Naive B cell (primary cell): Measurements from ENCODE around the gene ZNF534. TPM values are rescaled to one million over a fixed set of nuclear protein-coding genes. Genes with fewer than 3 reads are reported as not detected.
A peak's percentile ranks its signal among the peaks of the same experiment; 100 is the strongest.

Source experiments
- ATAC-seq, 2 donors: fragments of 150-1000 bp; cut with Tn5 transposase; 2 replicates each; pipeline ENCODE4 v1.10.0; 2021; ENCODE audit warnings: low read depth in 2 of 2, mild to moderate bottlenecking in 2 of 2, moderate library complexity in 2 of 2
- DNase-seq: peaks from one replicate; pipeline ENCODE4 v3.0.0; 2022
- H3K27ac Mint-ChIP-seq, 6 donors: one replicate each; pipeline ENCODE4 v1.8.0; 2020 to 2022; ENCODE audit warnings: mild to moderate bottlenecking in 6 of 6, mixed read lengths in 6 of 6, moderate library complexity in 5 of 6, inconsistent platforms in 2 of 6
- H3K27me3 Mint-ChIP-seq, 3 donors: one replicate each; pipeline ENCODE4 v1.8.0; 2021 to 2022; ENCODE audit warnings: mixed read lengths in 3 of 3, mild to moderate bottlenecking in 1 of 3
- H3K36me3 Mint-ChIP-seq, 2 donors: one replicate each; pipeline ENCODE4 v1.8.0; 2020 to 2022; ENCODE audit warnings: mixed read lengths in 2 of 2, inconsistent platforms in 1 of 2, mild to moderate bottlenecking in 1 of 2
- H3K4me1 Mint-ChIP-seq, 3 donors: one replicate each; pipeline ENCODE4 v1.8.0; 2020 to 2022; ENCODE audit warnings: mixed read lengths in 3 of 3, inconsistent platforms in 1 of 3, mild to moderate bottlenecking in 1 of 3, moderate library complexity in 1 of 3
- H3K4me3 Mint-ChIP-seq, 8 donors: one replicate each; pipeline ENCODE4 v1.8.0; 2020 to 2022; ENCODE audit warnings: mild to moderate bottlenecking in 8 of 8, mixed read lengths in 8 of 8, moderate library complexity in 8 of 8, inconsistent platforms in 2 of 8
- H3K9me3 Mint-ChIP-seq, 7 donors: one replicate each; pipeline ENCODE4 v1.8.0; 2020 to 2022; ENCODE audit warnings: mixed read lengths in 7 of 7, mild to moderate bottlenecking in 5 of 7, inconsistent platforms in 2 of 7, moderate library complexity in 1 of 7
- polyA plus RNA-seq, 6 donors: library from polyadenylated mRNA; unstranded; fragments of 300-500 nt; fragmentation: Illumina TruSeq; gene quantifications; one replicate each; pipeline ENCODE4 v1.2.3, GENCODE V29; 2021; ENCODE audit warnings: low read depth in 6 of 6

Gene ZNF534
- under 1 TPM in 2 of 6 donors, not detected in 4; 0.62 to 0.77 TPM for polyA plus RNA-seq

DNA sequence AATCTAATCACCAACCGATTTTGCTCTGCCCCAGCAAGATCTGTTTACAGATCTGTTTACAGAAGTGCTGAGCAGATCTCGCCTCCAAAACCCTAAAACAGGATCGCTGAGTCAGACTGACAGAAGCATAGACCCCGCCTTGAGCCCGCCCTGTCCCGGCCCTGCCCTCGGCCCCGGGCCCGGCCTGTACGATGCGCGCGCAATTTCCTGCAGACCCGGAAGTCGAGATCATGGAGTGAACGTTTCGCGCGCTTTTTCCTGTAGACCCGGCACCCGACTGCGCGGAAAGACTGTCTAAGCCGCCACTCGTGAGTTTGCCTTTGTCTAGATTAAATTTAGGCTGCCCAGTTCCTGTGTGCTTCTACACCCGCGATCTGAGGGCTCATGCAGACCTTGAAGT is at the start of gene ZNF534:
Gene ZNF534 (plus strand): TSS at position 212 of the 400 bp plus-strand sequence. CDS start 2,327 bp downstream, outside the sequence.
- H3K27me3 Mint-ChIP-seq: no peaks in the 10 kb centered on the region
- ATAC-seq: no peak
- no peaks in the 10 kb centered on the region for H3K4me1 Mint-ChIP-seq
- no peak within 1 kb of the TSS for H3K27ac Mint-ChIP-seq
- peaks cover 13 to 38% of the 10 kb centered on the region in 2 donors for H3K36me3 Mint-ChIP-seq
- peaks cover 11 to 80% (median 71%) of the 10 kb centered on the region in 7 donors for H3K9me3 Mint-ChIP-seq
- H3K4me3 Mint-ChIP-seq: no peak within 1 kb of the TSS
- no peak for DNase-seq

DNA sequence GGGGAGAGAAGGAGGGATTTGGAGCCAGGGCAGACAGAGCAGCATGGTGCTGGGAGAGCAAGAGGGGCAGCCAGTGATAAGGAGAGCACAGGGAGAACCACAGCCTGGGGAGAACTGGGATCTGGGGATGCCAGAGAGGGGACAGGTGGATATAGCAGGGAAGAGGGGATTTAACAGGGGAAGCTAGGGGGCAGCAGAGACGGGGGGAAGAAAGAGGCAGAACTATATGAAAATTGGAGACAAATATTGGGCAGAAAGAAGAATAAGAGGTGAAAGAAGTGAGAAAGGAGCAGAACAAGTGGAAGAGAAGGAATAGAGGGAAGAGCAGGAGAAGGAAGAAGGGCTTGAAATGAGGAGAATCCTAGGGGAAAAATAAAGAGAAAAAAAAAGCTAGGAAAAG is 37.8 kb upstream of the ZNF534 start:
- no peaks in the 10 kb centered on the region for H3K4me1 Mint-ChIP-seq
- ATAC-seq (no peak), DNase-seq (no peak)
- no peaks in the 10 kb centered on the region for H3K27me3 Mint-ChIP-seq
- peaks cover 39 to 60% of the 10 kb centered on the region in 2 donors for H3K36me3 Mint-ChIP-seq
- H3K27ac Mint-ChIP-seq: no peak overlapping the region
- peaks cover 23 to 94% (median 69%) of the 10 kb centered on the region in 7 donors for H3K9me3 Mint-ChIP-seq
- peak overlapping the region in 1 of 8 donors; percentile 72 for H3K4me3 Mint-ChIP-seq

DNA sequence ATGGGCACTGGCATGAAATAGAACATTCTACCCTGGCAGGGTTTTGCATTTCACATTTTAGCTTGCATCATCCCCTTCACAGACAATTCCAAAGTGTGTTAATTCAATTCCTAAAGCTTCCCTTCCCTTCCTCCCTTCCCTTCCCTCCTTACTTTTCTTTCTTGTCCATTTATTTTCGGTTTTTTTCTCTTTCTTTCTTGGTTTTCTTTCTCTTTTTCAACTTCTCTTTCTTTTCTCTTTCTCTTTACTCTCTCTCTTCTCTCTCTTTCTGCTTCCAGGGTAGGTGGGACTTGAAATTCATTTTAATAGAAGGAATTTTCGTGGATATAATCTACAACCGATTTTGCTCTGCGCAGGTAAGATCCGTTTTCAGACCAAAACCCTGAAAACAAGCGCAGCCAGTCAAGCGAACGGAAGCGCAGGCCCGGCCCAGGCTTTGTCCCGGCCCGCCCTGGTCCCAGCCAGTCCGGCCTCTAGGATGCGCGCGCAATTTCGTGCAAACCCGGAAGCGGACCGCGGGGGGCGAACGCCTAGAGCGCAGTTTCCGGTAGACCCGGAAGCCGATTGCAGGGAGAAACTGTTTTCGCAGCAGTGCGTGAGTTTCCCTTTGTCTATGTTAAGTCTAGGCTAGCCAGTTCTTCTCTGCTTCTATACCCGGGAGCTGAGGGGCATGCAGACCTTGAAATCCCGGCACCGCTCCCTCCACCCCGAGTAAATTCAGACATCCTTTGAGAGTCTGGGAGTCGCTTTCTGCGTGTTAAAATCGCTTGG is 31.5 kb upstream of the ZNF534 start, which contains the start of gene ZNF528:
Gene ZNF528 (plus strand): TSS at position 540 of the 771 bp plus-strand sequence. CDS start 4,165 bp downstream, outside the sequence.
- Mint-ChIP-seq H3K4me3 (peak within 1 kb of the TSS; percentile 90 to 100 (median 96)), H3K36me3 (peaks cover 57 to 71% of the 10 kb centered on the region in 2 donors), H3K27ac (peak within 1 kb of the TSS; percentile 91 to 100 (median 95)), H3K4me1 (peaks cover 16 to 26% (median 20%) of the 10 kb centered on the region in 3 donors), H3K27me3 (no peaks in the 10 kb centered on the region), H3K9me3 (peaks cover 20 to 74% (median 51%) of the 10 kb centered on the region in 7 donors)
- peak; percentile 99 for ATAC-seq
- peak; percentile 90 for DNase-seq

DNA sequence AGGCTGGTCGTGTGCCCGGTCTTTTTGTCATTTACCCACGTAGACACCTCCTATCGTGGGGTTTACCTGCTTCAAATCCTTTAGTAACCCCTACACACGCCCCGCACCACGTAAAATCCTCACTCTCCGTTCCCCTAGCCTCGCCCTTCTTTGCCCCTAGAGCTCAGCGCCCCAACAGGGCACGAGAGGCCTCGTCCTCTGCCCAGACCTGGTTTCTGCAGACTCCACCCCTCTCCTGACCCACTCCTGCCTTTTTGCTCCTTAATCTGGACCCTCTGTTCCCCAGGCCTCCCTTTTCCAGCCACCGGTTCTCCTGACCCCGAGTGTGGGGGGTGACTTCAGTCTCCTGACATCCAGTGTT is 30.9 kb upstream of the ZNF534 start:
- DNase-seq: no peak
- ATAC-seq: peak; percentile 22 to 54
- no peaks in the 10 kb centered on the region for H3K27me3 Mint-ChIP-seq

DNA sequence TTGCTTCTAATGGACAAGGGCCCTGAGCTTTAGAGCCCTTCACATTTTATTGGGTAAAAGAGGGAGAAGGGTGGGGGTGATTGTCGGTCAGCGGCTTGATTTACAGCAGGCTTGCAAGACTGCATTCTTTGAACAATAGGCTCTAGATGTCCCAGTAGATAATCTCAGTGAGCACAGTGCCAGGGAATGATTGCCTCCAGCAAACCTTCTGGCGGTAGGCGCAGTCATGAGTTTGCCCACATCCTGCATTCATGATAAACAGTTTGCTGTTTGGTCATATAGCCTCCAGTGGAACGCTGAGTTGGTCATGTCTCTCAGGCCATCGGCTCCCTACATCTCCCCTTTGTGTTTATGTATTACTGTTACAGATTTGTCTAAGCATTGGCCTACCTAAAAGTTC is 18.7 kb upstream of the ZNF534 start:
- Mint-ChIP-seq H3K9me3 (peaks cover 4 to 94% (median 78%) of the 10 kb centered on the region in 7 donors), H3K4me3 (no peak overlapping the region), H3K27ac (no peak overlapping the region), H3K36me3 (peaks cover 79 to 86% of the 10 kb centered on the region in 2 donors), H3K4me1 (no peaks in the 10 kb centered on the region), H3K27me3 (no peaks in the 10 kb centered on the region)
- ATAC-seq: no peak
- no peak for DNase-seq

More for the DNA sequence above, 30.9 kb upstream of the ZNF534 start:
- Mint-ChIP-seq H3K9me3 (peaks cover 19 to 73% (median 47%) of the 10 kb centered on the region in 7 donors), H3K36me3 (peaks cover 58 to 70% of the 10 kb centered on the region in 2 donors), H3K4me3 (peak overlapping the region; percentile 90 to 100 (median 96)), H3K27ac (peak overlapping the region; percentile 87 to 100 (median 94)), H3K4me1 (peaks cover 16 to 26% (median 20%) of the 10 kb centered on the region in 3 donors)

DNA sequence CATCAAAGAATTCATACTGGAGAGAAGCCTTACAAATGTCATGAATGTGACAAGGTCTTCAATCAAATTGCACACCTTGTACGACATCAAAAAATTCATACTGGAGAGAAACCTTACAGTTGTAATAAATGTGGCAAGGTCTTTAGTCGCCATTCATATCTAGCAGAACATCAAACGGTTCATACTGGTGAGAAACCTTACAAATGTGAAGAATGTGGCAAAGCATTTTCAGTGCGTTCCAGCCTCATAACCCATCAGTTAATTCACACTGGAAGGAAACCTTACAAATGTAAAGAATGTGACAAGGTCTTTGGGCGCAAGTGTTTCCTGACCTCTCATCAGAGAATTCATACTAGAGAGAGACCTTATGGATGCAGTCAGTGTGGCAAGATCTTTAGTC is 13.2 kb upstream of the ZNF534 start:
- Mint-ChIP-seq H3K36me3 (peaks cover 38 to 58% of the 10 kb centered on the region in 2 donors), H3K4me3 (no peak overlapping the region), H3K9me3 (peaks cover 7 to 94% (median 81%) of the 10 kb centered on the region in 7 donors), H3K27me3 (no peaks in the 10 kb centered on the region), H3K27ac (no peak overlapping the region), H3K4me1 (no peaks in the 10 kb centered on the region)
- no peak for ATAC-seq
- no peak for DNase-seq

DNA sequence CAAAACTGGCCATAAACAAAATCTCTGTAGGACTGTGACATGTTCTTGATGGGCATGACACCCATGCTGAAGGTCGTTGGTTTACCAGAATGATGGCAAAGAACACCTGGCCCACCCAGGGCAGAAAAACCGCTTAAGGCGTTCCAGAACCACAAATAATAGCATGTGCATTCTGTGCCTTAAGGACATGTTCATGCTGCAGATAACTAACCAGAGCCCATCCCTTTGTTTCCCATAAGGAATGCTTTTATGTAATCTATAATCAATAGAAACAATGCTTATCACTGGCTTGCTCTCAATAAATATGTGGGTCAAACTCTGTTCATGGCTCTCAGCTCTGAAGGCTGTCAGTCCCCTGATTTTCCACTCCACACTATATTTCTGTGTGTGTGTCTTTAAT is 13.2 kb downstream of the ZNF534 start:
- no peaks in the 10 kb centered on the region for H3K4me1 Mint-ChIP-seq
- peaks cover 0 to 3% (median 0%) of the 10 kb centered on the region in 3 donors for H3K27me3 Mint-ChIP-seq
- H3K36me3 Mint-ChIP-seq: peaks cover 15 to 27% of the 10 kb centered on the region in 2 donors
- no peak overlapping the region for H3K27ac Mint-ChIP-seq
- H3K4me3 Mint-ChIP-seq: no peak overlapping the region
- DNase-seq: no peak
- H3K9me3 Mint-ChIP-seq: peaks cover 11 to 93% (median 79%) of the 10 kb centered on the region in 7 donors
- no peak for ATAC-seq

DNA sequence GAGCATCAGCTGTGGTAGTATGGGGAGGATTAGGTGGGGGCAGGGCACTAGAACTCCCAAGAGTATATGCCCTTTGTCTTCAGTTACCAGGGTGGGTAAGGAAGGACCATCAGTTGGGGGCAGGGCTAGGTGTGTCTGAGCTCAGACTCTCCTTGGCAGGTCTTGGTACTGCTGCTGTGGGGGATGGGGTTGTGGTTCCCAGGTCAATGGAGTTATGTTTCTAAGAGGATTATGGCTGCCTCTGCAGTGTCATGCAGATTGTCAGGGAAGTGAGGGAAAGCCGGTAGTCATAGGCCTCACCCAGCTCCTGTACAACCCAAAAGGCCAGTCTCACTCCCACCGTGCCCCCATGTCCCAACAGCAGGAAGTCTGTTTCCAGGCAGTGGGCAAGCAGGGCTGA is 15.6 kb downstream of the ZNF534 start:
- H3K27ac Mint-ChIP-seq: no peak overlapping the region
- H3K9me3 Mint-ChIP-seq: peaks cover 6 to 93% (median 87%) of the 10 kb centered on the region in 7 donors
- H3K36me3 Mint-ChIP-seq: peaks cover 13 to 22% of the 10 kb centered on the region in 2 donors
- DNase-seq: no peak
- no peak overlapping the region for H3K4me3 Mint-ChIP-seq
- no peaks in the 10 kb centered on the region for H3K4me1 Mint-ChIP-seq
- ATAC-seq: no peak
- peaks cover 8 to 12% (median 11%) of the 10 kb centered on the region in 3 donors for H3K27me3 Mint-ChIP-seq

DNA sequence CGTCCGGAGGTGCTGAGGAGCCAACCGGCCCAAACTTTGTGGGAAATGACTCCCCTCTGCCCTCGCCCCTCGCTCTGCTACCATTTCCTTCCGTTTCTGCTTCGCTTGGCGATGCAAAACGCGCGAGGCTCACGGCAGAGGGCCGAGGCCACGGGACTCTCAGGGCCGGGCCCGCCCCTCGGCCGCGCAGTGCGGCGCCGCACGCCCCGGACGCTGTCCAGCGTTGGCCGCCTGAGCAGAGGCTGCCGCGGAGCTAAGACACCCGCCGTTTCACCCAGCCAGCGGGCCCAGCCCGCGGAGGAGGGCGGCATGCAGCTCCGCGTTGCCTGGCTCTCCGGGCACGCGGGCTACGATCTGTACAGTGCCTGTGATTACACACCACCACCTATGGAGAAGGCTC is 22.3 kb downstream of the ZNF534 start:
- peaks cover 41 to 59% of the 10 kb centered on the region in 2 donors for H3K36me3 Mint-ChIP-seq

DNA sequence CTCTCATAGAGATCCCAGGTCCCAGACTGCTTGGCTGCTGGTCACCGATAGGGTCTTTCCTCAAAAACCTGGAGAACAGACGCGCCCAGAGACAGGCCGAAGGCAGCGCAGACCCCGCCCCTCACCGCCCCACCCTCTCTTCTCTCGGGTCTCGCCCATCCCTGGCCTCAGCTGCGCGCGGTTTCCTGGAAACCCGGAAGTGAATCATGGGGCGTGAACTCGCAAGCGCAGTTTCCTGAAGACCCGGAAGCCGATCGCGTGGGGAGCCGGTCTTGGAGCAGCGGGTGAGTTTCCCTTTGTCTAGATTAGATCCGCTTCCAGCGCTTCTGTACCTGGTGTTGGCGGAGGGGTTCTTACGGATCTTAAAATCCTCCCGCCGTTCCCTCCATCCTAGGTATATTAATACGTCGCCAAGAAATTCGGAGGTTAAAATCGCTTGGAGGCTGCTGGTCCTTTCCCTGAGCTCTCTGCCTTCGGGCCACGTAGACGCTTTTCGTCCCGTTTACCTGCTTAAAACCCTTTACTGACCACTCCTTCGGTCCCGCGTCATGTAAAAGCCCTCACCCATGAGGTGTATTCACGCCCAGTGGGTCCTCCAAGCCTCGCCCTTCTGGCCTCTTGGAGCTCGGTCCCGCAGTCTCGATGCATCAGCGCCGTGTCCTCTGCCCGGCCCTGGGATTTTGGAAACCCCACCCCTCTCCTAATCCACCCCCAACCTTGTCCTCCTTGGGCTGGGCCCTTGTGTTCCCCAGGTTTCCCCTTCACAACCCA is 24.6 kb downstream of the ZNF534 start, which contains the start of gene ZNF578:
Gene ZNF578 (plus strand): TSS at position 230 of the 771 bp plus-strand sequence. CDS start 48,293 bp downstream, outside the sequence.
- peak; percentile 94 to 98 for ATAC-seq

More for the DNA sequence above, 22.3 kb downstream of the ZNF534 start:
- H3K27ac Mint-ChIP-seq: no peak overlapping the region
- peaks cover 14 to 35% (median 23%) of the 10 kb centered on the region in 3 donors for H3K27me3 Mint-ChIP-seq
- DNase-seq (no peak), ATAC-seq (no peak)
- H3K9me3 Mint-ChIP-seq: peaks cover 39 to 97% (median 89%) of the 10 kb centered on the region in 7 donors
- peak overlapping the region in 2 of 8 donors; percentile 3 to 93 for H3K4me3 Mint-ChIP-seq
- peaks cover 17 to 29% (median 24%) of the 10 kb centered on the region in 3 donors for H3K4me1 Mint-ChIP-seq

DNA sequence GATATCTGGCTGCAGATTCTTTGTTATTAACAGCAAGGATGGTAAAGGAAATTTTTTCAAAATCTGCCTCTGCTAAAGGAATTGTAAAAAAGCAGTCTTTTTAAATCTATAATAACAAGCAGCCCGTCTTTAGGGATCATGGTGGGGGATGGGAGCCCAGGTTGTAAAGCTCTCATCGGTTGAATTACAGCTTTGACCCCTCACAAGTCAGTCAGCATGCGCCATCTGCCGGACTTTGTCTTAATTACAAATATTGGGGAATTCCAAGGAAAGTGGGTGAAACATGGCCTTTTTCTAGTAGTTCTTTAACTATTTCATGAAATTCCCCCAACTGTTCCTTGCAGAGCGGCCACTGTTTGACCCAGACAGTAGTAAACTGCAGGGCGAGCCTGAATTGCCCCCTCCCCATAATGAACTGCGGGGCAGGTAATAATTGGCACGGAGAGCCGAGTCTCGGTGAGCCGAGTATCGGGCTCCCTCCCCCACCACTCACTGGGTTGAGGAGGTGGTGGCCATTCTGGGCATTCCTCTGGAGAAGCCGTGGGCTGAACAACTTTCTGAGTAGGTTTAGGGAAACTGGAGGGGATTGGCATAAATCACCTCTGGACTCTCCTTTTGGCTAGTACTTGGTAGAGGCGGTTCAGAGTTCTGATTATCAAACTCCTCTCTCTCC is 36.0 kb downstream of the ZNF534 start:
- ATAC-seq (no peak), DNase-seq (no peak)
- peaks cover 46 to 54% of the 10 kb centered on the region in 2 donors for H3K36me3 Mint-ChIP-seq
- no peak overlapping the region for H3K27ac Mint-ChIP-seq
- H3K4me1 Mint-ChIP-seq: no peaks in the 10 kb centered on the region
- no peak overlapping the region for H3K4me3 Mint-ChIP-seq
- H3K9me3 Mint-ChIP-seq: peaks cover 13 to 95% (median 77%) of the 10 kb centered on the region in 7 donors
- H3K27me3 Mint-ChIP-seq: no peaks in the 10 kb centered on the region

More for the DNA sequence above, 24.6 kb downstream of the ZNF534 start, which contains the start of gene ZNF578:
- peak within 1 kb of the TSS; percentile 88 to 98 (median 92) for H3K4me3 Mint-ChIP-seq
- peaks cover 18 to 29% (median 24%) of the 10 kb centered on the region in 3 donors for H3K4me1 Mint-ChIP-seq
- DNase-seq: peak; percentile 60
- peaks cover 58 to 79% of the 10 kb centered on the region in 2 donors for H3K36me3 Mint-ChIP-seq
- H3K9me3 Mint-ChIP-seq: peaks cover 41 to 97% (median 94%) of the 10 kb centered on the region in 7 donors
- peak within 1 kb of the TSS in 5 of 6 donors; percentile 24 to 79 (median 73) for H3K27ac Mint-ChIP-seq
- H3K27me3 Mint-ChIP-seq: peaks cover 11 to 33% (median 23%) of the 10 kb centered on the region in 3 donors

DNA sequence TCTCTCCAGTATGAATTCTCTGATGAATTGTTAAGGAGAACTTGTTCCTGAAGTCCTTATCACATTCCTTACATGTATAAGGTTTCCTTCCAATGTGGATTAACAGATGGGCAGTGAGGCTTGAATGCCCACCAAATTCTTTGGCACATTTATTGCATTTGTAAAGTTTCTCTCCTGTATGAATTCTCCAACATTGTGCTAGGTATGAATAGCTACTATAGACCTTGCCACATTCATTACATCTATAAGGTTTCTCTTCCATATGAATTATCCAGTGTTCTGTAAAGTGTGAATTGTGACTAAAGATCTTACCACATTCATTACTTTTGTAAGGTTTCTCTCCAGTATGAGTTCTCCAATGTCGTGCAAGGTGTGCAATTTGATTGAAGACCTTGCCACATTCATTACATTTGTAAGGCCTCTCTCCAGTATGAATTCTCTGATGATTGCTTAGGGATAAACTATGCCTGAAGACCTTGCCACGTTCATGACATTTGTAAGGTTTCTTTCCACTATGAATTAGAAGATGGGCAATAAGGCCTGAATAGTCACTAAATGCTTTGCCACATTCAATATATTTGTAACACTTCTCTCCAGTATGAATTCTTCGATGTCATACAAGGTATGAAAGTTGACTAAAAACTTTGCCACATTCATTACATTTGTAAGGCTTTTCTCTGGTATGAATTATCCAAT is 44.9 kb downstream of the ZNF534 start:
- Mint-ChIP-seq H3K27ac (no peak overlapping the region), H3K4me3 (no peak overlapping the region), H3K4me1 (no peaks in the 10 kb centered on the region), H3K27me3 (no peaks in the 10 kb centered on the region), H3K36me3 (peaks cover 30 to 49% of the 10 kb centered on the region in 2 donors), H3K9me3 (peaks cover 23 to 96% (median 88%) of the 10 kb centered on the region in 7 donors)
- ATAC-seq (no peak), DNase-seq (no peak)
